HEK293 (cell line): ENCODE measurements around the gene CAPN1.

ENCODE experiments used
- BCL11A ChIP-seq: fragments of 450-650 bp; formaldehyde crosslinking; IDR thresholded peaks from 2 replicates; pipeline ENCODE4 v1.5.1; 2016; ENCODE audit warnings: low read depth, missing biosample characterization, missing genetic modification characterization
- GFI1B ChIP-seq: fragments of 450-650 bp; formaldehyde crosslinking; IDR thresholded peaks from 2 replicates; pipeline ENCODE4 v1.5.1; 2016; ENCODE audit warnings: missing biosample characterization, missing genetic modification characterization
- SCRT2 ChIP-seq: fragments of 450-650 bp; formaldehyde crosslinking; IDR thresholded peaks from 2 replicates; pipeline ENCODE4 v1.5.1; 2016; ENCODE audit warnings: missing biosample characterization, missing genetic modification characterization
- ZBTB7A ChIP-seq: fragments of 450-650 bp; formaldehyde crosslinking; IDR thresholded peaks from 2 replicates; pipeline ENCODE4 v1.5.1; 2016; ENCODE audit warnings: low read depth, missing biosample characterization, missing genetic modification characterization
- ZFP41 ChIP-seq: fragments of 450-650 bp; formaldehyde crosslinking; IDR thresholded peaks from 2 replicates; pipeline ENCODE4 v1.5.1; 2016; ENCODE audit warnings: missing biosample characterization, missing genetic modification characterization, borderline replicate concordance
- ZNF148 ChIP-seq: fragments of 450-650 bp; formaldehyde crosslinking; IDR thresholded peaks from 2 replicates; pipeline ENCODE4 v1.5.0; 2017; ENCODE audit warnings: missing biosample characterization, missing genetic modification characterization, borderline replicate concordance
- ZNF292 ChIP-seq: fragments of 450-650 bp; formaldehyde crosslinking; IDR thresholded peaks from 2 replicates; pipeline ENCODE4 v1.5.1; 2016; ENCODE audit warnings: low read depth, missing biosample characterization, missing genetic modification characterization, borderline replicate concordance
- ZNF311 ChIP-seq: fragments of 450-650 bp; formaldehyde crosslinking; IDR thresholded peaks from 2 replicates; pipeline ENCODE4 v1.5.1; 2017; ENCODE audit warnings: missing biosample characterization, missing genetic modification characterization, borderline replicate concordance
- ZNF449 ChIP-seq: fragments of 450-650 bp; formaldehyde crosslinking; IDR thresholded peaks from 2 replicates; pipeline ENCODE4 v1.5.1; 2017; ENCODE audit warnings: missing biosample characterization, mild to moderate bottlenecking, missing genetic modification characterization, moderate library complexity
- ZNF530 ChIP-seq: fragments of 450-650 bp; formaldehyde crosslinking; IDR thresholded peaks from 2 replicates; pipeline ENCODE4 v1.5.1; 2016; ENCODE audit warnings: low read depth, missing biosample characterization, missing genetic modification characterization
- TF ChIP-seq, protein P1 (sequence below): fragments of 450-650 bp; formaldehyde crosslinking; IDR thresholded peaks from 2 replicates; pipeline ENCODE4 v1.5.1; 2016; ENCODE audit warnings: missing biosample characterization, missing genetic modification characterization
- TF ChIP-seq, protein P2 (sequence below): fragments of 450-650 bp; formaldehyde crosslinking; IDR thresholded peaks from 2 replicates; pipeline ENCODE4 v1.5.1; 2016; ENCODE audit warnings: missing biosample characterization, missing genetic modification characterization, low read depth

DNA sequence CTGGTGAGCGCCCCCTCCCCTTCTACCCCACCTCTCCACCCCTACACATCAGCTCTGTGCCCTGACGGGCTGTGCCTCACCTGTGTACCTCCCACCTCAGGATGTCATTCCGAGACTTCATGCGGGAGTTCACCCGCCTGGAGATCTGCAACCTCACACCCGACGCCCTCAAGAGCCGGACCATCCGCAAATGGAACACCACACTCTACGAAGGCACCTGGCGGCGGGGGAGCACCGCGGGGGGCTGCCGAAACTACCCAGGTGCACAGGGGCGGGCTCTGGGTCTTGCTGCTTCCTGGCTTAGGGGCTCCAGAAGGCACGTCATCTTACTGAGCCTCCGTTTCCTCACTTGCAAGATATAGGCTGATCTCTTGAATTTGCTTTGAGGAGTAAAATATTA, 6.8 kb downstream of the CAPN1 start:
- TF ChIP-seq, protein P1, sequence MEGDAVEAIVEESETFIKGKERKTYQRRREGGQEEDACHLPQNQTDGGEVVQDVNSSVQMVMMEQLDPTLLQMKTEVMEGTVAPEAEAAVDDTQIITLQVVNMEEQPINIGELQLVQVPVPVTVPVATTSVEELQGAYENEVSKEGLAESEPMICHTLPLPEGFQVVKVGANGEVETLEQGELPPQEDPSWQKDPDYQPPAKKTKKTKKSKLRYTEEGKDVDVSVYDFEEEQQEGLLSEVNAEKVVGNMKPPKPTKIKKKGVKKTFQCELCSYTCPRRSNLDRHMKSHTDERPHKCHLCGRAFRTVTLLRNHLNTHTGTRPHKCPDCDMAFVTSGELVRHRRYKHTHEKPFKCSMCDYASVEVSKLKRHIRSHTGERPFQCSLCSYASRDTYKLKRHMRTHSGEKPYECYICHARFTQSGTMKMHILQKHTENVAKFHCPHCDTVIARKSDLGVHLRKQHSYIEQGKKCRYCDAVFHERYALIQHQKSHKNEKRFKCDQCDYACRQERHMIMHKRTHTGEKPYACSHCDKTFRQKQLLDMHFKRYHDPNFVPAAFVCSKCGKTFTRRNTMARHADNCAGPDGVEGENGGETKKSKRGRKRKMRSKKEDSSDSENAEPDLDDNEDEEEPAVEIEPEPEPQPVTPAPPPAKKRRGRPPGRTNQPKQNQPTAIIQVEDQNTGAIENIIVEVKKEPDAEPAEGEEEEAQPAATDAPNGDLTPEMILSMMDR = no peak
- TF ChIP-seq ZNF292 (tag by site-specific recombination) = no peak
- TF ChIP-seq ZNF449 = no peak
- TF ChIP-seq, protein P2, sequence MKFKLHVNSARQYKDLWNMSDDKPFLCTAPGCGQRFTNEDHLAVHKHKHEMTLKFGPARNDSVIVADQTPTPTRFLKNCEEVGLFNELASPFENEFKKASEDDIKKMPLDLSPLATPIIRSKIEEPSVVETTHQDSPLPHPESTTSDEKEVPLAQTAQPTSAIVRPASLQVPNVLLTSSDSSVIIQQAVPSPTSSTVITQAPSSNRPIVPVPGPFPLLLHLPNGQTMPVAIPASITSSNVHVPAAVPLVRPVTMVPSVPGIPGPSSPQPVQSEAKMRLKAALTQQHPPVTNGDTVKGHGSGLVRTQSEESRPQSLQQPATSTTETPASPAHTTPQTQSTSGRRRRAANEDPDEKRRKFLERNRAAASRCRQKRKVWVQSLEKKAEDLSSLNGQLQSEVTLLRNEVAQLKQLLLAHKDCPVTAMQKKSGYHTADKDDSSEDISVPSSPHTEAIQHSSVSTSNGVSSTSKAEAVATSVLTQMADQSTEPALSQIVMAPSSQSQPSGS (tag by site-specific recombination) = no peak
- TF ChIP-seq ZNF530 = no peak
- TF ChIP-seq ZFP41 (tag by site-specific recombination) = no peak
- TF ChIP-seq ZNF148 = no peak
- TF ChIP-seq SCRT2 (tag by site-specific recombination) = no peak
- TF ChIP-seq ZBTB7A = no peak
- TF ChIP-seq BCL11A (tag by site-specific recombination) = no peak
- no peak for TF ChIP-seq ZNF311 (tag by site-specific recombination)
- no peak for TF ChIP-seq GFI1B
